CD4-positive, alpha-beta T cell treated with Interferon alpha-2 for 1 hour (primary cell): ENCODE measurements around the gene CSH2.
A peak's percentile ranks its signal among the peaks of the same experiment; 100 is the strongest.
"Not testable (repeated sequence)": the region's sequence is repeated elsewhere in the genome, so short reads cannot be mapped to it uniquely, and the experiment has no call there.

Experiments
- DNase-seq, 2 donors: peaks; one replicate each; pipeline ENCODE4 v3.0.0-alpha.2; 2020 to 2022

CSH2 gene

DNA sequence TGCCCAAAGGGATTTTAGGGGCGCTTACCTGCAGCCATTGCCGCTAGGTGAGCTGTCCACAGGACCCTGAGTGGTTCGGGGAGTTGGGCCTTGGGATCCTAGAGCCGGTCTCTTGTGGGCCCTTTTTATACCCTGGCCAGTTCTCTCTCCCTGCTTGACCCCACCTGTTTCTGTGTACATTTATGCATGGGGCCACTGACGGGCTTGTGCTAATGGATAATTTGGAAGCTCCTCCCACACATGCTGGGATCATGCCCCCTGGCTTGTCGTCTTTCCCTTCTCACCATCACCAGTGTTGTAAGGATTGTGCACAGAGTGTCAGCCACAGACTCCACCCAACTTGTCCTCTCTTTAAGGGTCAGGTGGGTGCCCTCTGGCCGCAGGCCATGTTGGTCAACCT lies at the start of gene CSH2:
CSH2 (minus strand) TSS at position 101 of the 400 bp plus-strand sequence; CDS start at position 38, 63 bp downstream.
- not testable (repeated sequence) for DNase-seq

DNA sequence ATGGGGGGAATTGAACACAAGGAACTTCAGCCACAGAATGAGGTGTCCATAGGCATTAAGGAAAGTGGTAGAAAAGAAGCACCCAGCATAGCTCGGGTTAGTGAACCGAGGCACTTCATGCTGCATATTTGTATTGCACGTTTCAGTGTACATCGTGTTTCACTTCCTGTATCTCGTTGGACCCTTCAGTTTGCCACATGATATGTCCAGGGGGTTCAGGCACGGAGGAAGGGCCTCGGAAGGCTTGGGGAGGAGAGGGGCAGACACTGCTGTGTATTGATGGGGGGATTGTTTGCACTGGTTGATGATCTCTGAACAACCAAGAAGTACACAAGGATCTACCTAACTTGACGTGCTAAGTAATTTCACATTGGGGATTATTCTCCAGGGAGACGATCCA lies 48.9 kb upstream of the CSH2 start:
- peak in 1 of 2 donors; percentile 22 for DNase-seq

- DNase-seq = not testable (repeated sequence)
Measured at GRCh38 chr17:63920779-63921178, 47.3 kb upstream of the CSH2 start.

GRCh38 chr17:63920050-63920449 lies 46.6 kb upstream of the CSH2 start:
- DNase-seq = not testable (repeated sequence)

DNA sequence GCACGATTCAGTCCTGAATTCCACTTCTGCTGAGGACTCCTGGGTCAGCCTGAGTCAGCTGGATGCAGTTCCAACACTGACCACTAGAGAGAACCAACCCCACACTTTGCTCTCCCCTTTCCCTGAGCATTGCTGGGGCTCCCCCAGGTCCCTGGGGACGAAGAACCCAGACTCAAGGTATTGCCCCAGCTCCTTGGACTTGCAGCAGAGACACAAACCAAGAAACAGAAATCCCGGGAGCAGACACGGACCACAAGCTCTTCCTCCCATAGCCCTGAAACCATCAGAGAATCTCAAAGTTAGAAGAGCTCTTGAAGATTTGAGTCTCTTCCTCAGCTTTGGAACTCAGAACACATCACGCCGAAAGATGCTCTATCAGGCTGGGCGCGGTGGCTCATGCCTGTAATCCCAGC lies 45.8 kb upstream of the CSH2 start:
- DNase-seq = peak; percentile 81 to 86

DNA sequence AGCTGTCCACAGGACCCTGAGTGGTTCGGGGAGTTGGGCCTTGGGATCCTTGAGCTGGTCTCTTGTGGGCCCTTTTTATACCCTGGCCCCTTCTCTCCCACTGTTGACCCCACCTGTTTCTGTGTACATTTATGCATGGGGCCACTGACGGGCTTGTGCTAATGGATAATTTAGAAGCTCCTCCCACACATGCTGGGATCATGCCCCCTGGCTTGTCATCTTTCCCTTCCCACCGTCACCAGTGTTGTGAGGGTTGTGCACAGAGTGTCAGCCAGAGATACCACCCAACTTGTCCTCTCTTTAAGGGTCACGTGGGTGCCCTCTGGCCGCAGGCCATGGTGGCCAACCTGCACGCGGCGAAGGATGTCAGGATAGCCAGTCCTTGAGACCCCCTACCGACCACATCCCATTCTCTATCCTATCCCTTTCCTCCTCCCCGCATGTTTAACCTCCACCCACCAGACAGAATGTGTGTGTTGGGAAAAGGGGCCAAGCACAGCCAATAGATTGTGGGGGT lies 45.4 kb upstream of the CSH2 start, which contains the start of gene GH1:
GH1 (minus strand) TSS at position 51 of the 517 bp plus-strand sequence. CDS start 63 bp downstream, outside the sequence.
- not testable (repeated sequence) for DNase-seq

GRCh38 chr17:63918305-63918704 lies 44.8 kb upstream of the CSH2 start:
- no peak for DNase-seq

DNA sequence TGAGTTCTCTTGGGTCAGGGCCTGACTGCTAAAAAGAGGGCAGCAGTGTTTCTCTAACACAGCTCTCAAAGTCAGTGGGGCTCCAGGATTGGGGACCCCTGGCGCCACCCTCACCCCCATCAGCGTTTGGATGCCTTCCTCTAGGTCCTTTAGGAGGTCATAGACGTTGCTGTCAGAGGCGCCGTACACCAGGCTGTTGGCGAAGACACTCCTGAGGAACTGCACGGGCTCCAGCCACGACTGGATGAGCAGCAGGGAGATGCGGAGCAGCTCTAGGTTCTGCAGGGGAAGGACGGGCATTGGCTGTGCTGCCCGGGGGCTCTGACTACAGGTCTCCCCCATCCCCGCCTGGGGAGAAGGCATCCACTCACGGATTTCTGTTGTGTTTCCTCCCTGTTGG lies 44.2 kb upstream of the CSH2 start:
- DNase-seq = no peak

DNA sequence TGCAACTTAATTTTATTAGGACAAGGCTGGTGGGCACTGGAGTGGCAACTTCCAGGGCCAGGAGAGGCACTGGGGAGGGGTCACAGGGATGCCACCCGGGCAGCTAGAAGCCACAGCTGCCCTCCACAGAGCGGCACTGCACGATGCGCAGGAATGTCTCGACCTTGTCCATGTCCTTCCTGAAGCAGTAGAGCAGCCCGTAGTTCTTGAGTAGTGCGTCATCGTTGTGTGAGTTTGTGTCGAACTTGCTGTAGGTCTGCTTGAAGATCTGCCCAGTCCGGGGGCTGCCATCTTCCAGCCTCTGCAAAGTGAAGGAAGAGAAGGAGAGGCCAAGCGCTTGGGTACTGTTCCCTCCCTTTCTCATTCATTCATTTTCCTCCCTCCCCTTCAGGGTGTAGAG lies 43.7 kb upstream of the CSH2 start:
- not testable (repeated sequence) for DNase-seq

DNA sequence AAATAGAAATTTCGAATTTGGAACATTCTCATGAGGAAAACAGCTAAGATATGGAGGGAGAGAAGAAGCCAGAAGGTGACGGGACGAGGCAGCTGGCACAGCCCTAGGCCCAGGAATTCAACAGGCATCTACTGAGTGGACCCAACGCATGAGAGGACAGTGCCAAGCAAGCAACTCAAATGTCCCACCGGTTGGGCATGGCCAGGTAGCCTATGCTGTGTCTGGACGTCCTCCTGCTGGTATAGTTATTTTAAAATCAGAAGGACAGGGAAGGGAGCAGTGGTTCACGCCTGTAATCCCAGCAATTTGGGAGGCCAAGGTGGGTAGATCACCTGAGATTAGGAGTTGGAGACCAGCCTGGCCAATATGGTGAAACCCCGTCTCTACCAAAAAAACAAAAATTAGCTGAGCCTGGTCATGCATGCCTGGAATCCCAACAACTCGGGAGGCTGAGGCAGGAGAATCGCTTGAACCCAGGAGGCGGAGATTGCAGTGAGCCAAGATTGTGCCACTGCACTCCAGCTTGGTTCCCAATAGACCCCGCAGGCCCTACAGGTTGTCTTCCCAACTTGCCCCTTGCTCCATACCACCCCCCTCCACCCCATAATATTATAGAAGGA lies 43.2 kb upstream of the CSH2 start:
- DNase-seq = no peak

GRCh38 chr17:63915753-63916152 lies 42.3 kb upstream of the CSH2 start:
- DNase-seq = not testable (repeated sequence)

- no peak for DNase-seq
Measured at GRCh38 chr17:63914471-63914870, 41.0 kb upstream of the CSH2 start.

DNA sequence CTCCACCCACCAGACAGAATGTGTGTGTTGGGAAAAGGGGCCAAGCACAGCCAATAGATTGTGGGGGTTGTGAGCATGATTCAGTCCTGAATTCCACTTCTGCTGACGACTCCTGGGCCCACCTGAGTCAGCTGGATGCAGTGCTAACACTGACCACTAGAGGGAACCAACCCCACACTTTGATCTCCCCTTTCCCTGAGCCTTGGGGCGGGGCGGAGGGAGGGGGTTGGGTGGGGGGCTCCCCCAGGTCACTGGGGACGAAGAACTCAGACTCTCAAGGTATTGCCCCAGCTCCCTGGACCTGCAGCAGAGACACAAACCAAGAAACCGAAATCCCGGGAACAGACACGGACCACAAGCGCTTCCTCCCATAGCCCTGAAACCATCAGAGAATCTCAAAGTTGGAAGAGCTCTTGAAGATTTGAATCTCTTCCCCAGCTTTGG lies 38.2 kb upstream of the CSH2 start:
- peak; percentile 59 to 72 for DNase-seq

DNA sequence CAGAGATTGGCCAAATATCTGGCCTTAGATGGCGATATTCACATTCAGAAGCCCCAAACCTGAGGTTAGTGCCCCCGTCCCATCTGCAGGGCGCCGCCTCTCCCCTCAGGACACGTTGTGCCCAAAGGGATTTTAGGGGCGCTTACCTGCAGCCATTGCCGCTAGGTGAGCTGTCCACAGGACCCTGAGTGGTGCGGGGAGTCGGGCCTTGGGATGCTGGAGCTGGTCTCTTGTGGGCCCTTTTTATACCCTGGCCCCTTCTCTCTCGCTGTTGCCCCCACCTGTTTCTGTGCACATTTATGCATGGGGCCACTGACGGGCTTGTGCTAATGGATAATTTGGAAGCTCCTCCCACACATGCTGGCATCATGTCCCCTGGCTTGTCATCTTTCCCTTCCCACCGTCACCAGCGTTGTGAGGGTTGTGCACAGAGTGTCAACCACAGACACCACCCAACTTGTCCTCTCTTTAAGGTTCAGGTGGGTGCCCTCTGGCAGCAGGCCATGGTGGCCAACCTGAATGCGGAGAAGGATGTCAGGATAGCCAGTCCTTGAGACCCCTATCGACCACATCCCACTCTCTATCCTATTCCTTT lies 37.7 kb upstream of the CSH2 start, which contains the start of gene CSHL1:
CSHL1 (minus strand) TSS at position 218 of the 595 bp plus-strand sequence; CDS start at position 156, 62 bp downstream.
- no peak for DNase-seq

DNA sequence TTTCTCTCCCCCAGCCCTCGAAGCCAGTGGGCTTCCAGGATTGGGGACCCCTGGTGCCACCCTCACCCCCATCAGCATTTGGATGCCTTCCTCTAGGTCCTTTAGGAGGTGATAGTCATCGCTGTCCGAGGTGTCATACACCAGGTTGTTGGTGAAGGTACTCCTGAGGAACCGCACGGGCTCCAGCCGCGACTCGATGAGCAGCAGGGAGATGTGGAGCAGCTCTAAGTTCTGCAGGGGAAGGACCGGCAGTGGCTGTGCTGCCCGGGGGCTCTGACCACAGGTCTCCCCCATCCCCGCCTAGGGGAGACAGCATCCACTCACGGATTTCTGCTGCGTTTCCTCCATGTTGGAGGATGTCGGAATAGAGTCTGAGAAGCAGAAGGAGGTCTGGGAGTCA lies 36.6 kb upstream of the CSH2 start:
- no peak for DNase-seq

GRCh38 chr17:63909586-63909985 lies 36.1 kb upstream of the CSH2 start:
- not testable (repeated sequence) for DNase-seq

- not testable (repeated sequence) for DNase-seq
Measured at GRCh38 chr17:63907161-63907778, 33.8 kb upstream of the CSH2 start.

DNA sequence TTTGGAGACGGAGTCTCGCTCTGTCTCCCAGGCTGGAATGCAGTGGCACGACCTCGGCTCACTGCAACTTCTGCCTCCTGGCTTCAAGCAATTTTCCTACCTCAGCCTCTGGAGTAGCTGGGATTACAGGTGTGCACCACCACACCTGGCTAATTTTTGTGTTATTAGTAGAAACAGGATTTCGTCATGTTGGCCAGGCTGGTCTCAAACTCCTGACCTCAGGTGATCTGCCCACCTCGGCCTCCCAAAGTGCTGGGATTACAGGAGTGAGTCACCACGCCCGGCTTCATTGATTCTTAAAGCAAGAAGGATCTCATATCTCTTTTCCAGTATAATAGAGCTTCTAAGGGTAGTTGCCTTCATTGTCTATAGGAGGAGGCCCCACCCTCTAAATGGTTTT lies 31.3 kb upstream of the CSH2 start:
- DNase-seq = not testable (repeated sequence)

- peak; percentile 40 to 68 for DNase-seq
Measured at GRCh38 chr17:63903787-63904201, 30.3 kb upstream of the CSH2 start.

DNA sequence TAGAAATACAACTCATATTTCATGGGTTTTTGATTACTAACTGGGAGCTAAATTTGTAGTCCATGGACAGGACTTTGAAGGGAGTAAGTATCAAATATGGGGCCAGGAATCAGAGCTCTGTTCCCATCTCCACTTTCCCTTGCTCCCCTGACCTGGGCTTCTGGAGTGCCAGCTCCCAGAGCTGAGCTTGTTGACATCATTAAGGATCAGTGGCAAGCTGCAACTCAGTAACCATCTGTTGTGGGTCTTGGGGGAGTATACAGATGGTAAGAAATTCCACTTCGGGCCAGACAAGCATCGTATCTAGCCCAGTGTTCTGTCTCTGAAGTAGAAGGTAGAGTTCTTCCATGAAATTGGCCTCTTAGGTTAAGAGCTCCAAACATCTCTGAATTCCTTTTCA lies 28.5 kb upstream of the CSH2 start:
- not testable (repeated sequence) for DNase-seq

DNA sequence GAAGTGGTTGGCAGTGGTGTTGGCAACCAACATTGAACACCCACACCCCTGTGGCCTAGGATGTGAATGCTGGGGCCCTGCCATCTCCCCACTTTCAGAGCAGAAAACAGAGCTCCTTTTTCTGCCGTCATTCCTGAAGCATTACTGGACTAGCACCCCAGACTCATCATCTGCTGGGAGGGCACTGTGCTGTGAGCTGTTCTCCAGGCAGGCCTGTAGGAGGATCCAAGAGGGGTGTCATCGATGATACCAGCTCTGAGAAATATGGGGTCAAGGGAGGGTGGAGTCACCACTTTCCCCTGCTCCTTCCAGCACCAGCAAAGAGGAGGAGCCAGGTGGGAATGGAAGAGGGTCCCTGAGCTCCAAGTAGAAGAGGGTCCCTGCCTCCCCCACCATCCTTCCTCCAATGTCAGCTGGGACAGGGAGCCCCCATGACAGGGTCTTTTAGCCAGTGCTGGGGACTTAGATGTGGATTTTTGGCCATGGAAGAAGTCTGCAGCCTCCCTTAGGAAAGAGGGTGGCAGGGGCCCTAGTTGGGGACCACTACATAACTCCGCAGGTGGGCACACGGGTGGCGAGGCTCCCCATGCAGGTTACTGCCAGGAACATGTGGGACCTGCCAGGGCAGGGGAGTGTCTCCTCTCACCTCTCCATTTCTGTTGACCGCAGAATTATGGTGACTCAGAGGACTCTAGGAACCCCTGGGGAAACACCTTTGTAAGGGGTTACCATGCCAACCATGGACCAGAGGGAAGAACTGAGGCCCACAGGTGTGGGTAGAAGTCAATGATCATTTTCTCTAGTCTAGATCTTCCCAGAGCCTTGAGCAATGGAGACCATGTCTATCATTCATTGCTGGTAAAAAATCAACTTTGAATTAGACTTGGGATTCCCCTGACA lies 25.7 kb upstream of the CSH2 start:
- DNase-seq = peak in 1 of 2 donors; percentile 43
